Putamen (tissue), 1 donor: Measurements from ENCODE around the gene XNDC1N.
A peak's percentile ranks its signal among the peaks of the same experiment; 100 is the strongest.

Experiments
- DNase-seq: peaks from one replicate; pipeline ENCODE4 v3.0.0-alpha.2; 2016; ENCODE audit warnings: low spot score

Gene XNDC1N

DNA sequence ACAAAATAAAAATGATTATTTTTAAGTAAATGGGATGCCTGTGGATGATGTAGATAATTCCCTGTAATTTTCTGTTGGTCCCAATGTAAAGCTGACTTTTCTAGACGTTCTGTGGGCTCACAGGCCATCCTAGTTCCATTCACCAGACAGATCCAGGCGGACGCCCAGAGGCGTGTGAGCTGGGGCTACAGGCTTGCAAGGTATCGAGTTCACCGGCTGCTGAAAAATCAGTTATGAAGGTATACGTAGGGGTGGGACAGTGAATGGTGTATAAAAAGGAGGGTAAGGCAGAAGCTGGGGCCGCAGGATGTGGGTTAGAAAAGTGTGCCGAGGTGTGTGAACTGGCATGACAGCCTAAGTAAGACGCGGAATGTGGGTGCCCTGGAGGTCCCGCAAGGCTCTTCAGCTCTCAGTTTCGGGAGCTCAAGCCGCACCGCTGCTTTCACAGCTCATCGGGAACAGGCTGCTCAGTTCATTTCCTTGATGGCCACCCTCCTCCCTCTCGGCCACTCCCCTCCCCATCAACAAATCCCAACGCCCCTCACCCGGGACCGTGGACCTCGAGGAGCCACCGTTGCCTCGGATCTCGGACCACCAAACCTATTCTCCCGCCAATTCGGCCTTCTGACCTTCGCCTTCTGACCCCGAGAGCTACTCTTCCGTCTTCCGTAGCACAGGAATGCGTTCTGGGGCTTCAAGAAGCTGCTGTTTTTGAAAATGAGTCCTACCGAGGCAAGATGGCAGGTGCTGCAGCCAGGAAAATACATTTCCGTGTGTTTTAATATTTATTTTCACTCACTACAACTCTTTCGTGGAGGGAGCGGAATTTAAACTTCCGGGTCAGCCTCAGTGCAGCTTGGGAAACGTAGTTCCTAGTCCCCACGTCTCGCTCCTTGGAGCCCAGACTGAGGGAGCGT, at the start of gene XNDC1N:
Gene XNDC1N, minus strand, starts transcription at position 775 of the 917 bp plus-strand sequence. CDS start 5,241 bp downstream, outside the sequence.
- DNase-seq: peak; percentile 92

- peak; percentile 48 for DNase-seq
Observed at GRCh38 chr11:71977743-71978418, 49.5 kb upstream of the XNDC1N start.

DNA sequence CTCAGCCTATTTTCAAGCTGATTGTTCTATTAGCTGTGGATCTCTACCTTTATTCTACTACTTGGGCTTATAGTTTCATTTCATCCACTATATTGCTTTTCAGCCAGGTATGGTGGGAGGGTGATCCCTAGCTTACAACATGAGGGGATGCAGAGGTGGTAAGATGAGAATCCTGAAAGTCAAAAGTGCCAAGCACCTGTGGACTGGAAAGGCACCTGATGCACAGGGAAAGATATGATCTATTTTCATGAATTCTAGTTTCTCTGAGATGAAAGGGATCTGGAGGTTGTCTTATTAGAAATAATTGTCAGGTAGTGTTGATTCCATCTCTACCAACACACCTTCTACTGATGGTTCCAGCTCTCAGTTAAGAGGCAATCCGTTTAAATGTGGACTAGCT, 48.7 kb upstream of the XNDC1N start:
- DNase-seq: no peak

GRCh38 chr11:71976551-71976950, 48.2 kb upstream of the XNDC1N start:
- DNase-seq: no peak

DNA sequence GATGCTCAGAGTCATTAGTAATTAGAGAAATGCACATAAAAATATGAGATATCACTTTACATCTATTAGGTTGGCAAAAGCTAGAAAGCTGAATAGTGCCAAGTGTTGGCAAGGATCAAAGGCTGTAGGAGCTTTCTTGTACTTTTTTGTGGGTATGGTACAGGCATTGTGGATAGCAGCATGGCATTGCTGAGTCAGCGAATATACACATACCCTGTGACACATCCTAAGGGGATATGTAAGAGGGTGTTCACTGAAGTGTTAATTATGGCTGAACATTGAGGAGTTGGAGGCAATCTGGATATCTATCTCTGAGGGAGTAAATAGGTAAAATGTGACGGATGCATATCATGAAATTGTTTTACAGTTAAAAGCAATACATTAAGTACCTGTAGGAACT, 43.3 kb upstream of the XNDC1N start:
- no peak for DNase-seq

- no peak for DNase-seq
Observed at GRCh38 chr11:71964641-71965040, 36.2 kb upstream of the XNDC1N start.

DNA sequence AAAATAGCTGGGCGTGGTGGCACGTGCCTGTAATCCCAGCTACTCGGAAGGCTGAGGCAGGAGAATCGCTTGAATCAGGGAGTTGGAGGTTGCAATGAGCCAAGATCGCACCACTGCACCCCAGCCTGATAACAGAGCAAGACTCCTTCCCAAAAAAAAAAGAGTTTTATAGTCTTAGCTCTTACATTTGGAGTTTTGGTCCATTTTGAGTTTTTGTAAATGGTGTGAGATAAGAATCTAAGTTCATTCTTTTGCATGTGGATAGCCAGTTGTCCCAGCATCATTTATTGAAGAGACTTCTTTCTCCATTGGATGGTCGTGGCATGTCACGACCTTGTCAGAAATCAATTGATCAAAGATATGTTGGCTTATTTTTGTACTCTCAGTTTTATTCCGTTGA, 35.1 kb upstream of the XNDC1N start:
- no peak for DNase-seq

GRCh38 chr11:71962428-71963038, 34.1 kb upstream of the XNDC1N start:
- DNase-seq: no peak

DNA sequence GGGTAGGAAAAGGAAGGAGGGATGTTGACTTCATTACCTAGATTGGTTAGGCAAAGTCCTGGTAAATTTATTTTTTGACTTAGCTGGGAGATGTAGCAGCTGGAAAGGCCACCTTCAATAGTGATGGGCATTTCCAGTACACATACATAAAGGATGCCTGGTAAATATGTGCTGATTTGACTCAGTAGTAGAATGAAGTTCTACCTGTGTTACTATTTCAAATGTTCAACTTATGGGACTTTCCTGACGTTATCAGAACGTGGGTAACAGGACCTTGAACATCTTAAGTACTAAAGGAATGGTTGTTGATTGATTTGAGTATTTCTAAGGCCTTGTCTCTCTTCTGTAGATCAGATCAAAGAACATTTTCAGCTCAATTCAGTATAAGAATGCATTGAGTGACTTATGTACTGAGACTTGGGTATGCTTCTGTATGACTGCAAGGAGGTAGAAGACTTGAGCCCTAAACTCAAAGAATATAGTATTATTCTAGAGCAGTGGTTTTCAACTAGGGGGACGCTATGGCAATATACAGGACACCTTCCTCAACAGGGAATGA, 27.6 kb upstream of the XNDC1N start:
- no peak for DNase-seq

GRCh38 chr11:71951741-71952310, 23.4 kb upstream of the XNDC1N start:
- DNase-seq: no peak

DNA sequence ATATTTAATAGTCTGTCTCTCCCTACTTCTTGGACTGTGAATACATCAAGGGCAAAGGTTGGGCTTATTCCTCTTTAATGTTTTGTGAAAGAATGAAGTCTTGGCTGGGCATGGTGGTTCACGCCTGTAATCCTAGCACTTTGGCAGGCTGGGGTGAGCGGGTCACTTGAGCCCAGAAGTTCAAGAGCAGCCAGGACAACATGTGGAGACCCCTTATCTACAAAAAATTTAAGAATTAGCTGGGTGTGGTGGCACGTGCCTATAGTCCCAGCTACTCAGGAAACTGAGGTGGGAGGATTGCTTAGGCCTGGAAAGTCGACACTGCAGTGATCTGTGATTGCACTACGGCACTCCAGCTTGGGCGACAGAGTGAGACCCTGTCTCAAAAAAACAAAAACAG, 20.6 kb upstream of the XNDC1N start:
- no peak for DNase-seq

DNA sequence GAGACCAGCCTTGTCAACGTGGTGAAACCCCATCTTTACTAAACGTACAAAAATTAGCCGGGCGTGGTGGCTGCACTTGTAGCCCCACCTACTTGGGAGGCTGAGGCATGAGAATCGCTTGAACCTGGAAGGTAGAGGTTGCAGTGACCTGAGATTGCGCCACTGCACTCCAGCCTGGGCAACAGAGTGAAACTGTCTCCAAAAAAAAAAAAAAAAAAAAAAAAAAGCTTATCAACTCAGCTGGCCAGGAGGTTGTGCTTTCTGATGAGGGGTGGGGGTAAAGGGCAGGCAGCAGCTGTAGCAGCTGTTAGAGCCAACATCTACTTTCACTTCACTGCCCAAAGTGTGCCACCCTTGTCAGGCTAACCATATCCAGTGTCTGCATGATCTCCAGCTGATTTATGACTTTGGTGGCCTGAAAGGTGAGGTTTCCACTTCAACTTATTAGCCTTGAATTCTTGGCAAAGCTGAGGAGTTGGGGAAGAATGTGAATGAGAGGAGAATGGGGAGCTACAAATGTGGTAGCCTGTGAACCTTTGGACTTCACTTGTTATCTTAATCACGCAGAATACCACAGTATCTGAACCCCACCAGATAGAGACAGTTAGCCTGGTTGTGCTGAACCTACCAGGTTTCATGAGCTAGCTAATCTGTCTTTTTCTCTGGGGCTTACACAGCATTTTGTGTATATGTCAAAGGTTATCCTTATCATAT, 20.1 kb upstream of the XNDC1N start:
- DNase-seq: no peak

DNA sequence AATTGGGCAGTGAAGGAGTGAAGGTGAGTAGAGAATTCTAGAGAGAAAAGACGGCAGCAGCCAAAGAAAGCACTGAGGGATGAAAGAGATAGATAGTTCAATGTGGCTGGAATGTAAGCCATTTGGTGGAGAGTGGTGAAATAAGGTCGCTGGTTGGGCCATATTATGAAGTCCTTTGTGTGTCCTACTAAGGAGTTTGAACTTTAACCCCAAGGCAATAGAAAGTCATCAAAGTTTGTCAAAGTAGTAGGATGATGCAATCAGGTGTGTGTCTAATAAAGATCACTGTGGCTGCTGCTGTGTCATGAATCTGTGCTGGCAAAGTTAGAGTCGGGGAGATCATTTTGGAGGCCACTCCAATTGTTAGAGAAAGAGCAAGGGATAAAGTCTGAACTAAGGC, 19.1 kb upstream of the XNDC1N start:
- no peak for DNase-seq

- DNase-seq: no peak
Observed at GRCh38 chr11:71946144-71946571, 17.8 kb upstream of the XNDC1N start.

- no peak for DNase-seq
Observed at GRCh38 chr11:71940561-71941219, 12.3 kb upstream of the XNDC1N start.

- DNase-seq: no peak
Observed at GRCh38 chr11:71937826-71938225, 9.4 kb upstream of the XNDC1N start.

- no peak for DNase-seq
Observed at GRCh38 chr11:71936825-71937224, 8.4 kb upstream of the XNDC1N start.

DNA sequence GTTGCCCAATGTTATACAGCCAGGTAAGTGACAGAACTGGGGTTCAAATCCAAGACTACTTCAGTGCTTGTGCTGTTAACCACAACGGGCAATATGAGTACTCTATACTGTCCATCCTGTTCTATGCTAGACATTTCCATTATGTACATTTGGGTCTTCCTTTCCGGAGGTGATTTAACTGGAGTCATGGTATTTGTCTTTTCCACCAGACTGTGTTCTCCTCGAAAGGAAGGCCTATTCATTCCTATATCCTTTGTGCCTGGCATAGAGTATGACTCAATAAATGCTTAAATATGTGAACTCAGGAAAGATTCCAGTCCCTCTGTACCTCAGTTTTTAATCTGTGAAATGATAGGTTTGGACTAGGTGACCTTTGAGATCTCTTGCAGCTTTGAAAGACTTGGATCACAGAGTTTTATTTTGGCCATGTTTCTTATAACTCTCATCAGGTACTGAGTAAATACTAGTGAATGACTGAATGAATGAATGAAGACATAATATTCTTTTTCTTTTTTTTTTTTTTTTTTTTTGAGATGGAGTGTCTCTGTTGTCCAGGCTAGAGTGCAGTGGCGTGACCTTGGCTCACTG, 7.0 kb upstream of the XNDC1N start:
- no peak for DNase-seq

- no peak for DNase-seq
Observed at GRCh38 chr11:71934213-71934612, 5.8 kb upstream of the XNDC1N start.

DNA sequence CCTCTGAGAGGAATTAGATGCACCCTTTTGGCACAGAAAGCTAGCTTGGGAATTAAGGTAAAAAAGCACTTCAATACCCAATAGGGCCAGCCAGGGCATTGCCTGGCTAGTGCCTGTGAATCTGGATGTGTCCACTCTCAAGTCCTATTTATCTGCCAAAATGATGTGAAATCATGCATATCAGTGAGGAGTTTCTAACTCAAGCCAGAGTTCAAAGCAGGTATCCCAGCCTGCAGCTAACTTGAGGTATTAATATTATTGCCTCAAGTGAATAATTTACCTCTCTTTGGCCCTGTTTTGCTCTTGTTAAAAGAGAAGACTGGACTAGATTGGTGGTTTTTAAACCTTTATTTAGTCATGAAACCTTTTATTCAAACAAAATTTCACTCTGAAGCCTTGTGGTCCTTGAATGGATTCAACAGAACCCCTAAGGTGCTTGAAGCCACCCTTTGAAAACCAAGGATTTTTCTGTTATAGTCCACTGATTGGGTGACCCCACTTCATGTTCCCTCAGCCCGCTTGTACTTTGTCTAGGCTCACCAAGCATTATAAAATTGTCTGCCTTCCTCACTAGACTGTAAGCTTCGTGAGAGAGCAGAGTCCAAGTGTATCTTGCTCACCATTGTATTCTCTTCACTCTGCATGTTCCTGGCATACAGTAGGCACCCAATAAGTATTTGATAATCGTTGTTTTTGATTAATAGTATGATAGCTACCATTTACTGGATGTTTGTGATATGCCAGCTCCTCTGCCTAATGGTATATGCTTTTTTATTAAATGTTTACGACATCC, 4.9 kb upstream of the XNDC1N start:
- no peak for DNase-seq
